Ishikawa (cell line): ENCODE data around the gene CACYBP.

ENCODE experiments used
- CEBPB ChIP-seq: IDR thresholded peaks from 2 replicates; pipeline ENCODE4 v1.6.1; 2012
- CREB1 ChIP-seq: IDR thresholded peaks from 2 replicates; pipeline ENCODE4 v1.6.1; 2012; ENCODE audit warnings: low read depth
- EGR1 ChIP-seq: IDR thresholded peaks from 2 replicates; pipeline ENCODE4 v1.6.1; 2012
- EP300 ChIP-seq: IDR thresholded peaks from 2 replicates; pipeline ENCODE4 v1.6.1; 2012; ENCODE audit warnings: borderline replicate concordance
- FOXM1 ChIP-seq: IDR thresholded peaks from 2 replicates; pipeline ENCODE4 v1.6.1; 2012; ENCODE audit warnings: low read depth, borderline replicate concordance
- NFIC ChIP-seq: IDR thresholded peaks from 2 replicates; pipeline ENCODE4 v1.6.1; 2012
- RAD21 ChIP-seq: IDR thresholded peaks from 2 replicates; pipeline ENCODE4 v1.6.1; 2012; ENCODE audit warnings: low read depth
- TAF1 ChIP-seq: IDR thresholded peaks from 2 replicates; pipeline ENCODE4 v1.6.1; 2012; ENCODE audit warnings: low read depth, mild to moderate bottlenecking
- TCF12 ChIP-seq: IDR thresholded peaks from 2 replicates; pipeline ENCODE4 v1.6.1; 2012; ENCODE audit warnings: low read depth
- TEAD4 ChIP-seq: IDR thresholded peaks from 2 replicates; pipeline ENCODE4 v1.6.1; 2012
- YY1 ChIP-seq: IDR thresholded peaks from 2 replicates; pipeline ENCODE4 v1.6.1; 2012; ENCODE audit warnings: low read depth
- ZBTB7A ChIP-seq: IDR thresholded peaks from 2 replicates; pipeline ENCODE4 v1.6.1; 2012; ENCODE audit warnings: low read depth
- TF ChIP-seq, protein P1 (sequence below): IDR thresholded peaks from 2 replicates; pipeline ENCODE4 v1.6.1; 2012
- TF ChIP-seq, protein P2 (sequence below): IDR thresholded peaks from 2 replicates; pipeline ENCODE4 v1.6.1; 2012
- TF ChIP-seq, protein P3 (sequence below): IDR thresholded peaks from 2 replicates; pipeline ENCODE4 v1.6.1; 2012; ENCODE audit warnings: low read depth, mild to moderate bottlenecking

CACYBP gene

DNA sequence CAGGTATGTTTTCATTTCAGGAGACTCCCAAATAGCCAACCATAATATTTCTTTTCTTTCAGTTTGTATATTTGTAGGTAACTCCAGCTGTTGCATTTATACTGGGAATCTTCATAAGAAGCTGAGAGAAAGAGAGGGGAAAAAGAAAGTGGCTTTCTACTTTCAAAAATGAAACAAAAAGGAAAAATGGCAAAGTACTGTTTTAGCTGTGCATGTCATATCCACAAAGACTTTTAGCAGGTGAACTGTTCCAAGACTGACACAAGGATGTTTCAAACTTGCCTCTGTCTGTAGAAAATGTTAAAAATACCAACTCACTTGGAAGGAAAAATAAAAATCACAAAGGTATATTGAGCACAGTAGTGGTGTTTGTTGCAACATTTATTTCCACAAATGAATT, 41.9 kb upstream of the CACYBP start:
- TF ChIP-seq CREB1 (no peak), TEAD4 (no peak), NFIC (no peak), TCF12 (no peak), EGR1 (no peak), ZBTB7A (no peak), EP300 (no peak), CEBPB (no peak), TAF1 (no peak), YY1 (no peak)
- TF ChIP-seq, protein P1, sequence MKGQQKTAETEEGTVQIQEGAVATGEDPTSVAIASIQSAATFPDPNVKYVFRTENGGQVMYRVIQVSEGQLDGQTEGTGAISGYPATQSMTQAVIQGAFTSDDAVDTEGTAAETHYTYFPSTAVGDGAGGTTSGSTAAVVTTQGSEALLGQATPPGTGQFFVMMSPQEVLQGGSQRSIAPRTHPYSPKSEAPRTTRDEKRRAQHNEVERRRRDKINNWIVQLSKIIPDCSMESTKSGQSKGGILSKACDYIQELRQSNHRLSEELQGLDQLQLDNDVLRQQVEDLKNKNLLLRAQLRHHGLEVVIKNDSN, result no peak
- TF ChIP-seq, protein P2, sequence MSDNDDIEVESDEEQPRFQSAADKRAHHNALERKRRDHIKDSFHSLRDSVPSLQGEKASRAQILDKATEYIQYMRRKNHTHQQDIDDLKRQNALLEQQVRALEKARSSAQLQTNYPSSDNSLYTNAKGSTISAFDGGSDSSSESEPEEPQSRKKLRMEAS, result no peak
- TF ChIP-seq, protein P3, sequence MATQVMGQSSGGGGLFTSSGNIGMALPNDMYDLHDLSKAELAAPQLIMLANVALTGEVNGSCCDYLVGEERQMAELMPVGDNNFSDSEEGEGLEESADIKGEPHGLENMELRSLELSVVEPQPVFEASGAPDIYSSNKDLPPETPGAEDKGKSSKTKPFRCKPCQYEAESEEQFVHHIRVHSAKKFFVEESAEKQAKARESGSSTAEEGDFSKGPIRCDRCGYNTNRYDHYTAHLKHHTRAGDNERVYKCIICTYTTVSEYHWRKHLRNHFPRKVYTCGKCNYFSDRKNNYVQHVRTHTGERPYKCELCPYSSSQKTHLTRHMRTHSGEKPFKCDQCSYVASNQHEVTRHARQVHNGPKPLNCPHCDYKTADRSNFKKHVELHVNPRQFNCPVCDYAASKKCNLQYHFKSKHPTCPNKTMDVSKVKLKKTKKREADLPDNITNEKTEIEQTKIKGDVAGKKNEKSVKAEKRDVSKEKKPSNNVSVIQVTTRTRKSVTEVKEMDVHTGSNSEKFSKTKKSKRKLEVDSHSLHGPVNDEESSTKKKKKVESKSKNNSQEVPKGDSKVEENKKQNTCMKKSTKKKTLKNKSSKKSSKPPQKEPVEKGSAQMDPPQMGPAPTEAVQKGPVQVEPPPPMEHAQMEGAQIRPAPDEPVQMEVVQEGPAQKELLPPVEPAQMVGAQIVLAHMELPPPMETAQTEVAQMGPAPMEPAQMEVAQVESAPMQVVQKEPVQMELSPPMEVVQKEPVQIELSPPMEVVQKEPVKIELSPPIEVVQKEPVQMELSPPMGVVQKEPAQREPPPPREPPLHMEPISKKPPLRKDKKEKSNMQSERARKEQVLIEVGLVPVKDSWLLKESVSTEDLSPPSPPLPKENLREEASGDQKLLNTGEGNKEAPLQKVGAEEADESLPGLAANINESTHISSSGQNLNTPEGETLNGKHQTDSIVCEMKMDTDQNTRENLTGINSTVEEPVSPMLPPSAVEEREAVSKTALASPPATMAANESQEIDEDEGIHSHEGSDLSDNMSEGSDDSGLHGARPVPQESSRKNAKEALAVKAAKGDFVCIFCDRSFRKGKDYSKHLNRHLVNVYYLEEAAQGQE, result no peak

DNA sequence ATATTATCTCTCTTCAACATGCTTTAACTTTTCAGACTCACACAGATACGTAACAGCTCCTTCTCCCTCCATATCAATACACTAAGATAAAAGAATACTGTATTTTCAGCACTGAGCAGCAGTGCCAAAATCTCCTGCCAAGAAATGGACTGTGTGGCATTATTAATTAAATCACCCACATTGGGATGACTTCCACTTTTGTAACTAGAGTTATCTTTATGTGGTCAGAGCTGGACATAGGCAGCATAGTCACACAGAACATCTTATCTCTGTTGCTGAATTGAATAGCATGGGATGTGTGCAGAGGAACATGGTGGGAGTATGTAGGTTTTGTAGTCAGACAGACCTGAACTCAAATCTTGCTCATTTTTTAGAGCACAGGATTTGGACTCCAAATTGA, 41.4 kb upstream of the CACYBP start:
- no peak for TF ChIP-seq CEBPB
- TF ChIP-seq EP300, result no peak
- no peak for TF ChIP-seq YY1
- TF ChIP-seq, protein P2, result no peak
- TF ChIP-seq TCF12, result no peak
- no peak for TF ChIP-seq TAF1
- TF ChIP-seq EGR1, result no peak
- no peak for TF ChIP-seq FOXM1
- TF ChIP-seq TEAD4, result no peak
- TF ChIP-seq, protein P1, result no peak
- no peak for TF ChIP-seq NFIC
- no peak for TF ChIP-seq ZBTB7A
- TF ChIP-seq RAD21, result no peak

DNA sequence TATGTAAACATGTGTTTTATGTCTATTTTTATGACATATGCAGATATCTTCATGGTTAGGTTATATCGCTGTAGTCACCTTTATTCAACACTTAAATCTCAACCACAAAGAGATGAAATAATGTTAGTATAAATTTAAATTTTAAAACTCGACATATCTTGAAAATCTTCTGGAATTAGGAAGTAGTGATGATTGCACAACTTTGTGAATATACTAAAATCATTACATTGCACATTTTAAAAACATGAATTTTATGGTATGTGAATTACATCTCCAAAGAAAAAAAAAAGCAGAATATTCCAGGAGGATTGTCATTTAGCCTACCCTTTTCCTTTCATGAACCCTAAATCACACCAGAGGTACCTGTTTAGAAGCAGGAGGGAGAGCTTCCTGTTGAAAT, 39.4 kb upstream of the CACYBP start:
- TF ChIP-seq NFIC, result no peak
- TF ChIP-seq RAD21, result no peak

DNA sequence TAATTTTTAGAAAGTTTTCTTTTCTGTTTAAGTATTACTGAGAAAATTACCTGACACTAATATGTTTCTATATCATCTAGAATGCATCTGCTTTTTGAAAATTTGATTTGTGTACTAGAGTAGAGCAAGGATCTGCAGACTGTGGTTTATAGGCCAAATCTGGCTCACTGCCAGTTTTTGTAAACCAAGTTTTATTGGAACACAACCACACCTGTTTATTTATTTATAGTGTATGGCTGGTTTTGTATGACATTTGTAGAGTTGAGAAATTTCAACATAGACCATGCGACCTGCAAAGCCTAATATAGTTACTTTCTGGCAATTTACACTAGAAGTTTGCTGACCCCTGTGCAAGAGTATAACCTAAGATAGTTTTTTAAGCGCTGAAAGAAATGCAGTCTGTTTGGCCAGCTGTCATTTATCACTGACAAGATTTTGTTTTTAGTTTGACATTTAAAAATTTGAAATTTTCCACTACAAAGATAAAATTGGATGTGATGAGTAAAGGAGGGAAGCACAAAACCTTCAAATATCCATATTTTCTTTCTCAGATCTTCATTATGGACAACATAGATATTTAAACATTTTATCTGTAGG, 36.1 kb upstream of the CACYBP start:
- TF ChIP-seq CREB1 (no peak), NFIC (peak; percentile 50), CEBPB (no peak), ZBTB7A (no peak)

DNA sequence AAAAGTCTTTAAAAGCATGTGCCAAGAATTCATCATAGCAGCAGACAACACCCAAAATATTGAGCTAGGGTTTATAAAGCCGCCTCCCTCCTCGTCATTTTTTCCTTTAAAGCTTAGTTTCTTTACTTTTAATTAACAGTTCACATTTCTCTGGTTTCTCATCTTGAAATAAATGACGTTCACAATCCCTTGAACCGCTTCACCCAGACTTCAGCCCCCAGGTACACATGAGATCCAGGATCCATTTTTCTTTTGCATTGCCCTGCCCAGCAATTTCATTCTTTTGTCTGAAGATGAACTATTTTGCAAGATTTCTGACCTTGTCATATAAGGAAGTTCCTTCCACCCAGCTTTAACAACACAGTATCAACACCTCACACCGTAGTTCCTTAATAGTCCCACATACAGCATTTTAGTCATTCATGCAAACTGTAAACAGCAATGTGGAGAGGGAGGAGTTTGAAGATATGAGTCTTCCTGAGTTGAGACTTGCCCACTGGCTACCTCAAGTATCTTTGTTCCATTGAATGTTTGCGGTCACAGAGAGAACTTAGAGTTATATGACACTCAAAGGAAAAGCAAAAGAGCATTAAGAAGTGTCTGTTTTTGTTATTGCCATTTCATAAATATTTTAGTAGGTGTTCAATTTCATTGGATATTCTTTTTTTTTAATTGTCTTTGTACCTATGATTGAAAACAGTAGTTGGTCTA, 35.3 kb upstream of the CACYBP start:
- TF ChIP-seq ZBTB7A (no peak), FOXM1 (no peak), CEBPB (no peak), CREB1 (no peak), EP300 (no peak), RAD21 (no peak)

DNA sequence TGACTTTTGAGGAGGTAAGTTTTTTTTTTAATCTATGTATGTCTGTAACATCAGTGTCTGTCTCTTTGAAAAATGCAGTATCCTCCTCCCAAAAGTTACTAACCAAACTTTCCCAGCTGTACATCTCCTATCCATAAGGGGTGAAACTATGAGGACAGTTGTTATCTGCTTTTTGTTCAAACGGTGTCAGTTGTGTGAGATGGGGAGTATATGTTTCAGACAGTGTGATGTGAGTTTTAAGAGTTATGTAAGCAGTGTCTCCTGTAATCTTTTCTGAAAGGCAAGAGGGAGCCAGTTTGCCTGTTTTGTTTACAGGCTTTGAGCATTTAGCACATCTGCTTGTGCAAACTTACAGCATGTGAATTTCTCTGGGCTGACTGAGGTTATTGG, 34.8 kb upstream of the CACYBP start:
- TF ChIP-seq, protein P3, result no peak
- TF ChIP-seq TEAD4 (no peak), CEBPB (no peak), ZBTB7A (no peak), NFIC (no peak)
- TF ChIP-seq, protein P2, result no peak
- TF ChIP-seq, protein P1, result no peak
